Measurements from ENCODE around the gene CCDC102B. TPM values are rescaled to one million over a fixed set of nuclear protein-coding genes. Genes with fewer than 3 reads are reported as not detected.
A peak's percentile ranks its signal among the peaks of the same experiment; 100 is the strongest.
"Not testable (repeated sequence)": the region's sequence is repeated elsewhere in the genome, so short reads cannot be mapped to it uniquely, and the experiment has no call there.

The CCDC102B gene
- total RNA-seq, 1 experiment from 2014 or later, result 5.2 TPM

- DNase-seq (ENCODE audit: low read depth), result no peak
These were observed 99.4 kb downstream of the CCDC102B start for GRCh38 chr18:68897286-68897685.

- DNase-seq (ENCODE audit: low read depth), result no peak
These were observed 111.7 kb downstream of the CCDC102B start for GRCh38 chr18:68909579-68909978.

GRCh38 chr18:68915061-68915460 lies 117.2 kb downstream of the CCDC102B start:
- no peak for DNase-seq (ENCODE audit: low read depth)

- peak; percentile 83 for DNase-seq (ENCODE audit: low read depth)
These were observed 118.9 kb downstream of the CCDC102B start for GRCh38 chr18:68916734-68917133.

GRCh38 chr18:68918216-68918615 lies 120.3 kb downstream of the CCDC102B start:
- DNase-seq (ENCODE audit: low read depth), result no peak

GRCh38 chr18:68919900-68920299 lies 122.0 kb downstream of the CCDC102B start:
- no peak for DNase-seq (ENCODE audit: low read depth)

- no peak for DNase-seq (ENCODE audit: low read depth)
These were observed 124.5 kb downstream of the CCDC102B start for GRCh38 chr18:68922392-68922791.

GRCh38 chr18:68925268-68925667 lies 127.4 kb downstream of the CCDC102B start:
- DNase-seq (ENCODE audit: low read depth), result peak; percentile 8

GRCh38 chr18:68928762-68929675 lies 131.1 kb downstream of the CCDC102B start:
- no peak for DNase-seq (ENCODE audit: low read depth)

- DNase-seq (ENCODE audit: low read depth), result no peak
These were observed 137.8 kb downstream of the CCDC102B start for GRCh38 chr18:68935686-68936085.

- no peak for DNase-seq (ENCODE audit: low read depth)
These were observed 139.2 kb downstream of the CCDC102B start for GRCh38 chr18:68937029-68937599.

GRCh38 chr18:68940039-68940438 lies 142.2 kb downstream of the CCDC102B start:
- no peak for DNase-seq (ENCODE audit: low read depth)

- DNase-seq (ENCODE audit: low read depth), result no peak
These were observed 142.9 kb downstream of the CCDC102B start for GRCh38 chr18:68940754-68941153.

GRCh38 chr18:68942230-68942629 lies 144.3 kb downstream of the CCDC102B start:
- DNase-seq (ENCODE audit: low read depth), result no peak

- not testable (repeated sequence) for DNase-seq (ENCODE audit: low read depth)
These were observed 146.0 kb downstream of the CCDC102B start for GRCh38 chr18:68943861-68944260.

- DNase-seq (ENCODE audit: low read depth), result no peak
These were observed 146.4 kb downstream of the CCDC102B start for GRCh38 chr18:68944330-68944729.

GRCh38 chr18:68944826-68945225 lies 146.9 kb downstream of the CCDC102B start:
- DNase-seq (ENCODE audit: low read depth), result no peak

GRCh38 chr18:68948622-68949021 lies 150.7 kb downstream of the CCDC102B start:
- no peak for DNase-seq (ENCODE audit: low read depth)

- no peak for DNase-seq (ENCODE audit: low read depth)
These were observed 156.9 kb downstream of the CCDC102B start for GRCh38 chr18:68954738-68955137.

GRCh38 chr18:68956650-68957049 lies 158.8 kb downstream of the CCDC102B start:
- DNase-seq (ENCODE audit: low read depth), result no peak

- no peak for DNase-seq (ENCODE audit: low read depth)
These were observed 162.5 kb downstream of the CCDC102B start for GRCh38 chr18:68960355-68960754.

- DNase-seq (ENCODE audit: low read depth), result no peak
These were observed 164.7 kb downstream of the CCDC102B start for GRCh38 chr18:68962623-68963022.

GRCh38 chr18:68965817-68966216 lies 167.9 kb downstream of the CCDC102B start:
- DNase-seq (ENCODE audit: low read depth), result no peak

Data from M059J (cell line).